GM23248 (cell line): ENCODE results near the gene NUDT6. TPM values are rescaled to one million over a fixed set of nuclear protein-coding genes. Genes with fewer than 3 reads are reported as not detected.
"Not testable (repeated sequence)": the region's sequence is repeated elsewhere in the genome, so short reads cannot be mapped to it uniquely, and the experiment has no call there.

Experiments used
- DNase-seq: peaks from one replicate; pipeline ENCODE4 v3.0.0-alpha.2; 2015
- H2AFZ ChIP-seq: fragments of 200-600 bp; sonication (generic); 2 replicates; pipeline ENCODE4 v1.6.1; 2016; ENCODE audit warnings: antibody characterized with exemption
- H3F3A ChIP-seq: fragments of 200-600 bp; sonication (generic); 2 replicates; pipeline ENCODE4 v1.6.1; 2016; ENCODE audit warnings: mild to moderate bottlenecking, antibody characterized with exemption, mixed run types; ENCODE audit not compliant: insufficient read depth
- H3K27ac ChIP-seq: fragments of 200-600 bp; sonication (generic); 2 replicates; pipeline ENCODE4 v1.5.1; 2016; ENCODE audit warnings: mild to moderate bottlenecking
- H3K27me3 ChIP-seq: fragments of 200-600 bp; sonication (generic); replicated peaks from 2 replicates; pipeline ENCODE4 v1.6.1; 2016; ENCODE audit warnings: mild to moderate bottlenecking; ENCODE audit not compliant: insufficient read depth
- H3K36me3 ChIP-seq: fragments of 200-600 bp; sonication (generic); 2 replicates; pipeline ENCODE4 v1.6.1; 2016; ENCODE audit warnings: low read depth, mild to moderate bottlenecking
- H3K4me1 ChIP-seq: fragments of 200-600 bp; sonication (generic); 2 replicates; pipeline ENCODE4 v1.6.1; 2016; ENCODE audit warnings: mild to moderate bottlenecking; ENCODE audit not compliant: insufficient read depth
- H3K4me2 ChIP-seq: fragments of 200-600 bp; sonication (generic); one replicate; pipeline ENCODE4 v1.6.1; 2016; ENCODE audit warnings: mild to moderate bottlenecking; ENCODE audit not compliant: unreplicated experiment
- H3K4me3 ChIP-seq: fragments of 200-600 bp; sonication (generic); 2 replicates; pipeline ENCODE4 v1.5.1; 2016; ENCODE audit warnings: mild to moderate bottlenecking
- H3K79me2 ChIP-seq: fragments of 200-600 bp; sonication (generic); 2 replicates; pipeline ENCODE4 v1.6.1; 2016; ENCODE audit warnings: mild to moderate bottlenecking; ENCODE audit not compliant: insufficient read depth
- H3K9ac ChIP-seq: fragments of 200-600 bp; sonication (generic); 2 replicates; pipeline ENCODE4 v1.6.1; 2016; ENCODE audit warnings: mild to moderate bottlenecking
- H3K9me2 ChIP-seq: fragments of 200-600 bp; sonication (generic); 2 replicates; pipeline ENCODE4 v1.6.1; 2016; ENCODE audit warnings: mixed run types, mild to moderate bottlenecking, moderate library complexity; ENCODE audit not compliant: insufficient read depth
- H3K9me3 ChIP-seq: fragments of 200-600 bp; sonication (generic); one replicate; pipeline ENCODE4 v1.6.1; 2017; ENCODE audit warnings: low read depth
- H4K20me1 ChIP-seq: fragments of 200-600 bp; sonication (generic); 2 replicates; pipeline ENCODE4 v1.6.0; 2016; ENCODE audit not compliant: insufficient read depth
- EZH2 ChIP-seq: fragments of 200-600 bp; sonication (generic); IDR thresholded peaks from 2 replicates; pipeline ENCODE4 v1.6.1; 2018; ENCODE audit warnings: antibody characterized with exemption, mild to moderate bottlenecking; ENCODE audit not compliant: insufficient read depth, poor library complexity, severe bottlenecking
- EZH2phosphoT487 ChIP-seq: fragments of 200-600 bp; sonication (generic); IDR thresholded peaks from 2 replicates; pipeline ENCODE4 v1.6.1; 2018; ENCODE audit warnings: antibody characterized with exemption, moderate library complexity, mild to moderate bottlenecking, low read depth; ENCODE audit not compliant: insufficient read depth
- WGBS, 2 experiments: methylation state at CpG; one replicate each; pipeline ENCODE4 v1.1.6; 2015 to 2017; ENCODE audit warnings: low lambda C conversion rate in 2 of 2, low coverage in 1 of 2; ENCODE audit errors: missing lambda C conversion rate in 2 of 2; 5-methylcytosine and 5-hydroxymethylcytosine counted together
- in situ Hi-C: fragments of 300-500 bp; cut with MboI; formaldehyde crosslinking; loops from 2 replicates; pipeline ENCODE4 v1.15.0; 2020
- polyA plus RNA-seq: library from polyadenylated mRNA; unstranded; fragments of >200 nt; fragmentation: Nextera tagmentation; extraction: Ambion mirVana; gene quantifications from 2 replicates; pipeline ENCODE4 v1.2.1, GENCODE V29; 2016
- total RNA-seq: library from RNA; depleted of rRNA; stranded (reverse); fragments of >200 nt; shearing (Covaris generic); gene quantifications from 2 replicates; pipeline ENCODE4 v1.2.3, GENCODE V29; 2014

The NUDT6 gene
- total and polyA plus RNA-seq, 2 experiments from 2014 or later, result 4.9 to 6.0 TPM

GRCh38 chr4:122857160-122857559 is 65.2 kb downstream of the NUDT6 start:
- Histone ChIP-seq H3K9ac (no peak overlapping the region), H3F3A (peaks cover 98% of the 10 kb centered on the region), H4K20me1 (peaks cover 55% of the 10 kb centered on the region), H3K4me1 (peaks cover 96% of the 10 kb centered on the region), H3K4me3 (no peak overlapping the region), H3K27me3 (no peaks in the 10 kb centered on the region), H3K27ac (peak overlapping the region; percentile 40), H3K4me2 (peak overlapping the region; percentile 69), H2AFZ (no peak overlapping the region), H3K79me2 (peaks cover 100% of the 10 kb centered on the region), H3K9me3 (no peaks in the 10 kb centered on the region), H3K9me2 (no peaks in the 10 kb centered on the region), H3K36me3 (peaks cover 13% of the 10 kb centered on the region; the same call in 1 of the 2 replicates)
- 96 to 98% methylated on average over 2 of the region's 2 CpGs for WGBS, 2 experiments
- TF ChIP-seq EZH2phosphoT487, result no peak
- no peak for TF ChIP-seq EZH2
- no peak for DNase-seq
- in situ Hi-C loops, result no loop called here

DNA sequence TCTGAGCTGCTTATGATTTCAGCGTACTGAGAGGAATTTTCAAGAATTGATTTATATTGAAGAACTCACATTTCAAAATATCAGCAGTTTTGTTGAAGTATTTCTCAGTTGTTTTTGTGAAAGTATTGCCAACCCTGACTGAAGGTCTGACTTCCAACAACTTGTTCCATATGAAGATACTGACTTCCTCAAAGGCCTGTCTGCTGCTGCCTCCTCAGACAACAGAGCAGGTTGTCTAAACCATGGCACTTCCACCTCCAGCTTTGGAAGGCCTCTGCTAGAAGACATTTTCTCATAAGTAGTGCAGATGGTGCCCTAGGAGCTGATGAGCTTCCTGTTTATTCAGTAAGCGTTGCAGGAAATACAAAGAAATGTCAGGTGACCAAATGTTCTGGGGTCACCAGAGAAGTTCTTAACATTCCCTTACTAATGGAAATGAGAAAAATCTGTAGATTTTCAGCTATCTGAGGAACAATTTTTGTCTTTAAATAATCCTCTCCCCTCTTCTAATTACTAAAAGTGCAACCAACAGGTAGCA is 67.0 kb downstream of the NUDT6 start:
- Histone ChIP-seq H3K4me2 (peak overlapping the region; percentile 69), H3F3A (peaks cover 98% of the 10 kb centered on the region), H3K79me2 (peaks cover 100% of the 10 kb centered on the region), H3K9me2 (no peaks in the 10 kb centered on the region), H3K27me3 (no peaks in the 10 kb centered on the region), H4K20me1 (peaks cover 56% of the 10 kb centered on the region), H3K27ac (peak overlapping the region; percentile 70), H3K9me3 (no peaks in the 10 kb centered on the region), H3K4me3 (peak overlapping the region; percentile 40), H3K9ac (peak overlapping the region; percentile 41), H2AFZ (no peak overlapping the region), H3K4me1 (peaks cover 88% of the 10 kb centered on the region), H3K36me3 (peaks cover 12% of the 10 kb centered on the region; the same call in 1 of the 2 replicates)
- TF ChIP-seq EZH2phosphoT487 (no peak), EZH2 (no peak)
- in situ Hi-C loops, result no loop called here
- DNase-seq, result no peak
- 56 to 64% methylated on average over 2 of the region's 2 CpGs for WGBS, 2 experiments

DNA sequence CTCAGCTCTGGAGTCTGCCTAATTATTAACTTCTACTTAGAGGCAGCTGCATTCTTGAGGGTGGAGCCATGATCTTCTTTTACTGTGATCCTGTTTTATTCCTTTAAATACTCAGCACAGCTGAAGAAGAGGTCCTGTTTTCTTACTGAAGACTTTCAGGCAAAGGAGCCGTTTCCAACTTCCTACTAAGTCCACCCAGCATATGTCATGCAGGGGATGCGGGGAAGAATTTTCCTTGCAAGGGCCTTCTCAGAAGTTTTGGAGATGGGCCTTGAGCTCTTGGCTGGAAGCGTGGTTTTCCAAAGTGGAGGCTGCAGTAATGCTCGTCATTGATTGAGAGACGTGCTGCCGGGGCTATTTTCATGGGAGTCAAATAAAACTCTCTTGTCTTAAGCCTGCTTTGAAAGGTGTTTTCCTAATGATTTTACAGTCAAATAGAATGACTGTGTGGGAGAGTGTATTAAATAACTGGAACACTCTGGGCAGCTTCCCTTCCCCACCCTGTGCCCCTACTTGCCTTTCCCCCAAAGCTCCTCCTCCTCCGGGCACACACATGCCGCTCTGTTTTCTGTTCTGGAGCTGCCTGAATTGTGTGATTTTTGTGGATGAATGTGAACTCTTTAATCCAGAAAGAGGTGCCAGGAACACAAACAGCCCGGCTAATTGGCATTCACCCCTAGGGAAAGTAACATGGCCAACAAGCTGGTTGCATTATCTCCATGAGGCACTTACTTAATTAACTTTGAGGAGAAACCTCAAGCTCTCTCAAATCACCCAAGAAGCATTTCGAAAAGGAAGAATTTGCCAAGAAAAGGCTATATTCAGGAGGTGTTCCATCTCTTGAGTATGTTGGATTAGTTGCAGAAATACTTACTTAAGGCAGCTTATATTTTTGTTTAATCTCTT is 67.7 kb downstream of the NUDT6 start:
- H3K4me3 ChIP-seq, result peak overlapping the region; percentile 40
- no peaks in the 10 kb centered on the region for H3K9me3 ChIP-seq
- WGBS, 2 experiments, result 10 to 11% methylated on average over 10 of the region's 10 CpGs
- H3F3A ChIP-seq, result peaks cover 99% of the 10 kb centered on the region
- H3K4me1 ChIP-seq, result peaks cover 83% of the 10 kb centered on the region
- H3K27me3 ChIP-seq, result no peaks in the 10 kb centered on the region
- H3K9me2 ChIP-seq, result no peaks in the 10 kb centered on the region
- H3K9ac ChIP-seq, result peak overlapping the region; percentile 41
- DNase-seq, result peak; percentile 58
- H2AFZ ChIP-seq, result peak overlapping the region; percentile 4; the same call in 1 of the 2 replicates
- H3K4me2 ChIP-seq, result peak overlapping the region; percentile 69
- in situ Hi-C loops, result no loop called here
- peaks cover 100% of the 10 kb centered on the region for H3K79me2 ChIP-seq
- H3K27ac ChIP-seq, result peak overlapping the region; percentile 70
- H4K20me1 ChIP-seq, result peaks cover 61% of the 10 kb centered on the region
- TF ChIP-seq EZH2 (no peak), EZH2phosphoT487 (no peak)
- H3K36me3 ChIP-seq, result peaks cover 13% of the 10 kb centered on the region; the same call in 1 of the 2 replicates

DNA sequence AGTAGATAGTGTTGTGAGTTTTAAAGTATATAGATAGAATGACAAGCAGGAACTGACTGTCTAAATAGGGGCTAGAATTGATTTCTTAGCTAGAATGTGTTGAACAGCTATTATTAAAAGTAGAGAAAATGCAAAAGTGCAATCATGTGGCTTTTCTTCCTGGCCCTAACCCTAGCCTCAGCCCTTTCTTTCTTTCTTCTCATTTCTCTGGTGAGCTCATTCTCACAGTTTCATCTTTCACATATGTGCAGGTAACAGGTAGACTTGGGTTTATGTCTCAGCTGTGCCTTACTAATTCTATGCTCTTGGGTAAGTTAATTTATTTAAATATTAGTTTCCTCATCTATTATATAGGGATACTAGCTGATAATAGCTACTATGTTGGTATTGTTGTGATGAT is 70.8 kb downstream of the NUDT6 start:
- H3K4me1 ChIP-seq, result peaks cover 70% of the 10 kb centered on the region
- TF ChIP-seq EZH2 (no peak), EZH2phosphoT487 (no peak)
- no peak overlapping the region for H3K9ac ChIP-seq
- H3K9me3 ChIP-seq, result no peaks in the 10 kb centered on the region
- peaks cover 100% of the 10 kb centered on the region for H3K79me2 ChIP-seq
- no peaks in the 10 kb centered on the region for H3K27me3 ChIP-seq
- in situ Hi-C loops, result no loop called here
- peaks cover 34% of the 10 kb centered on the region; the same call in 1 of the 2 replicates for H3K36me3 ChIP-seq
- H3K4me3 ChIP-seq, result no peak overlapping the region
- peaks cover 99% of the 10 kb centered on the region for H3F3A ChIP-seq
- no peaks in the 10 kb centered on the region for H3K9me2 ChIP-seq
- H3K4me2 ChIP-seq, result no peak overlapping the region
- no peak for DNase-seq
- peak overlapping the region; percentile 9; the same call in 1 of the 2 replicates for H3K27ac ChIP-seq
- H2AFZ ChIP-seq, result no peak overlapping the region
- H4K20me1 ChIP-seq, result peaks cover 63% of the 10 kb centered on the region

DNA sequence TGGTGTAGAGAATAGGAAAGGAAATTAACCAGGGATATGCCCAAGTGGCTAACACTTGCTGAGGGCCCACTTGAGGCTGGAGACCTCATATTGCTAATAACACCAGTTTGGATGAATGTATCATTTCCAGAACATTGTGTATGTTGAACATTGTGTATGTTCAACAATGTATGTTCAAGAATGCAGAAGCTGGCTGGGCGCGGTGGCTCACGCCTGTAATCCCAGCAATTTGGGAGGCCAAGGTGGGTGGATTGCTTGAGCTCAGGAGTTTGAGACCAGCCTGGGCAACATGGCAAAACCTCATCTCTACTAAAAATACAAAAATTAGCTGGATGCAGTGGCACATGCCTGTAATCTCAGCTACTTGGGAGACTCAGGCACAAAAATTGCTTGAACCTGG is 72.6 kb downstream of the NUDT6 start:
- Histone ChIP-seq H3K36me3 (peaks cover 46% of the 10 kb centered on the region), H3K4me1 (peaks cover 70% of the 10 kb centered on the region), H3K27ac (peak overlapping the region; percentile 34; the same call in 1 of the 2 replicates), H3F3A (peaks cover 100% of the 10 kb centered on the region), H3K79me2 (peaks cover 100% of the 10 kb centered on the region), H4K20me1 (peaks cover 79% of the 10 kb centered on the region)
- H3K9me2 ChIP-seq, in situ Hi-C loops, H2AFZ ChIP-seq, H3K9me3 ChIP-seq, H3K4me3 ChIP-seq, H3K9ac ChIP-seq, DNase-seq, H3K4me2 ChIP-seq, H3K27me3 ChIP-seq: not testable (repeated sequence)
- WGBS, 2 experiments, result 98 to 99% methylated on average over 3 of the region's 3 CpGs
